K562 (cell line): ENCODE measurements around the gene EAPP. TPM values are rescaled to one million over a fixed set of nuclear protein-coding genes. Genes with fewer than 3 reads are reported as not detected.

Experiments
- ARID1B ChIP-seq: fragments of 450-650 bp; IDR thresholded peaks from 2 replicates; pipeline ENCODE4 v1.6.1; 2016; ENCODE audit warnings: antibody characterized with exemption, mild to moderate bottlenecking, inconsistent platforms
- ATF7 ChIP-seq: fragments of 450-650 bp; IDR thresholded peaks from 2 replicates; pipeline ENCODE4 v1.7.1; 2014; ENCODE audit warnings: mild to moderate bottlenecking, moderate library complexity
- CREM ChIP-seq: IDR thresholded peaks from 2 replicates; pipeline ENCODE4 v1.6.1; 2014; ENCODE audit warnings: antibody characterized with exemption, low read depth
- GTF2E2 ChIP-seq: fragments of 200-800 bp; sonication (Bioruptor generic); IDR thresholded peaks from 2 replicates; pipeline ENCODE4 v1.6.1; 2016; ENCODE audit warnings: missing genetic modification characterization, missing compliant biosample characterization
- L3MBTL2 ChIP-seq: fragments of 450-650 bp; IDR thresholded peaks from 2 replicates; pipeline ENCODE4 v1.6.1; 2016; ENCODE audit warnings: mild to moderate bottlenecking, moderate library complexity
- PHF8 ChIP-seq: fragments of 200-600 bp; sonication (generic); IDR thresholded peaks from 2 replicates; pipeline ENCODE4 v1.6.1; 2012; ENCODE audit warnings: mixed run types, mild to moderate bottlenecking, inconsistent platforms, low read length, moderate library complexity, borderline replicate concordance
- POLR2A ChIP-seq: fragments of 450-650 bp; conservative IDR thresholded peaks from 2 replicates; pipeline ENCODE4 v1.6.1; 2016
- SMARCB1 ChIP-seq: IDR thresholded peaks from 2 replicates; pipeline ENCODE4 v1.6.1; 2011; ENCODE audit warnings: improper control_type of control experiment, low read depth; ENCODE audit not compliant: insufficient read length
- SOX6 ChIP-seq: fragments of 450-650 bp; IDR thresholded peaks from 2 replicates; pipeline ENCODE4 v1.6.1; 2014; ENCODE audit warnings: mild to moderate bottlenecking
- YY1 ChIP-seq, 3 experiments: IDR thresholded peaks; 2 replicates each; pipeline ENCODE4 v1.6.1; 2011; ENCODE audit warnings: low read length in 2 of 3, mild to moderate bottlenecking in 2 of 3, moderate library complexity in 2 of 3, borderline replicate concordance in 1 of 3, control low read depth in 1 of 3, low read depth in 1 of 3; ENCODE audit not compliant: insufficient read depth in 3 of 3, insufficient replicate concordance in 2 of 3, control insufficient read depth in 1 of 3, insufficient read length in 1 of 3; ENCODE audit errors: extremely low read depth in 1 of 3
- ZNF445 ChIP-seq: fragments of 250-450 bp; sonication (Bioruptor Pico); IDR thresholded peaks from 2 replicates; pipeline ENCODE4 v1.4.0; 2020; ENCODE audit warnings: low read depth, mild to moderate bottlenecking, moderate library complexity
- polyA plus RNA-seq, 8 experiments: library from polyadenylated mRNA; depleted of rRNA in 4 of 8; stranded (reverse) in 5 of 8; unstranded in 3 of 8; fragments of >200 nt; fragmentation: Nextera tagmentation in 2 of 8; fragmentation: Illumina TruSeq in 1 of 8; extraction: Ambion mirVana in 2 of 8; extraction: Trizol in 1 of 8; gene quantifications; 2 replicates each; pipeline versions ENCODE4 v1.2.1 to v1.2.3, GENCODE V29; 2011 to 2014; ENCODE audit warnings: inconsistent platforms in 1 of 8, missing spikeins in 1 of 8
- total RNA-seq, 7 experiments: library from RNA; depleted of rRNA in 6 of 7; stranded (reverse); fragments of >200 nt in 6 of 7; fragmentation: Illumina TruSeq in 2 of 7; extraction: Trizol in 2 of 7; gene quantifications; 2 replicates each; pipeline versions ENCODE4 v1.2.1 to v1.2.3, GENCODE V29; 2011 to 2021; ENCODE audit warnings: low replicate concordance in 1 of 7

The EAPP gene
- total and polyA plus RNA-seq, 9 of the 15 experiments (the other 6 are each of a cell fraction or from before 2014, with no cell fraction given), result 19.0 to 67.6 (median 30.3) TPM

DNA sequence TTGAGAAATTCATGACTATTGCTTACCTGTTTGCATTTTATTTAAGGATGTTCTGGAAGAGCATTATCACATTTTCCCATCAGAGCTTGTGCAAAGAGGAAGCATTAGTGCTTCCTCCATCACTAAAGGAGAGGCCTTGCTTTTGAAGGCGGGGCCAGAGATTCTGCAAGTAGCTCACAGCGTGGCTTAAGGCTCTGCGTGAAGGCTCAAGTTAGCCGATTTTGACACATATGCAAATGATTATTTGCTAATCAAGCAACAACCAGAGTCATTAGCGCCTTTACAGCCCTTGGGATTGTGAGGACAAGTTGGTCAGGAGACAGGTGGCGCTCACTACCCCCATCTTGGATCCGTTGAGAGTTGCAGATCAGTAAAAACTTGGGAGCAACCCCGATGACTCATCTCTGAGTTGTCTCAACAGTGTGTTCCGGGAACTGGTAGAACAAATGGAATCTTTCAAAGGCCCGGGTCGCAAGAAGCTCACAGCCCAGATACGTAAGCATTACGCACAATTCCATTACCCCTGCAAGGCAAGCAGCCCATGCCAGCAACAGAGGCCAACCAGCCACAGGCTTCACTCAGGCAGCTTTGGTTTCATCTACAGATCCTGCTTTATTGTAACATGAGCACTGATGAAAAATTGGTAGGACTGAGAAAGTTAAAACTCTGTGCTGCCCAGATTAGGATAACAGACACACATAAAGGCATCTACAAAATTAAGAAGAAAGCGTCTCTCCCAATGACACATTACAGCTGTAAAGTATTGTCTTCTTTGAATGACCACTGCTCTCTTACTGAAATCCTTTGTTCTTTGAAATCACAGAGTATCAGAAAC is 42.6 kb downstream of the EAPP start (continued):
- TF ChIP-seq SMARCB1, result no peak
- TF ChIP-seq ATF7, result peak; percentile 68
- peak; percentile 56 for TF ChIP-seq POLR2A
- TF ChIP-seq ZNF445, result no peak
- TF ChIP-seq SOX6, result 0 out of 2 replicates have a peak, but pooled peaks have one; percentile 18
- TF ChIP-seq CREM, result peak; percentile 80
- peak; percentile 64 for TF ChIP-seq L3MBTL2
- TF ChIP-seq PHF8, result peak; percentile 31; the same call in 1 of the 2 replicates
- TF ChIP-seq GTF2E2 (tag), result no peak
- peak in 1 of 3 experiments; percentile 64 for TF ChIP-seq YY1 (IDR thresholded peaks at IDR 0.05; ENCODE audit: borderline replicate concordance in 1 of 3, control insufficient read depth in 1 of 3, extremely low read depth in 1 of 3, insufficient read depth in 3 of 3, insufficient read length in 1 of 3, insufficient replicate concordance in 2 of 3, low read depth in 1 of 3, low read length in 2 of 3)
- peak; percentile 63 for TF ChIP-seq ARID1B
- TF ChIP-seq, all 486 proteins: peak for 55
